ENCODE results near the gene ZNF497. TPM values are rescaled to one million over a fixed set of nuclear protein-coding genes. Genes with fewer than 3 reads are reported as not detected.
A peak's percentile ranks its signal among the peaks of the same experiment; 100 is the strongest.
"Not testable (repeated sequence)": the region's sequence is repeated elsewhere in the genome, so short reads cannot be mapped to it uniquely, and the experiment has no call there.

ZNF497 gene
- total and polyA plus RNA-seq, 9 of the 15 experiments (the other 6 are each of a cell fraction or from before 2014, with no cell fraction given), result 0.06 to 0.98 (median 0.44) TPM; not detected in 1

- FAIRE-seq; H3K27me3 ChIP-seq (ENCODE audit: control insufficient read depth in 2 of 2, insufficient read depth in 2 of 2, low read length in 2 of 2); H3K9ac ChIP-seq (ENCODE audit: insufficient read depth in 1 of 2, low read depth in 2 of 2, low read length in 2 of 2); BruUV-seq (replicated peaks); ATAC-seq; H2AFZ ChIP-seq (ENCODE audit: low read depth, low read length); H3K9me3 ChIP-seq (replicated peaks; ENCODE audit: control insufficient read depth, insufficient read depth, low read depth, low read length); H4K20me1 ChIP-seq (replicated peaks; ENCODE audit: control insufficient read depth, insufficient read depth, low read length); H3K4me1 ChIP-seq (replicated peaks in 1 of 2; ENCODE audit: control insufficient read depth in 2 of 2, insufficient read depth in 2 of 2, low read length in 2 of 2); H3K4me3 ChIP-seq; intact Hi-C loops (cut with micrococcal nuclease); H3K27ac ChIP-seq (ENCODE audit: extremely low read depth, low read depth, low read length); DNase-seq (ENCODE audit: extremely low read depth in 1 of 4, low spot score in 3 of 4); in situ Hi-C loops (cut with MboI); CTCF ChIA-PET (ENCODE audit: low intra/inter-chr PET ratio); H3K9me1 ChIP-seq (ENCODE audit: control insufficient read depth, insufficient read depth, low read length); H3K4me2 ChIP-seq (ENCODE audit: insufficient read depth, low read length): not testable (repeated sequence)
- peaks cover 87% of the 10 kb centered on the region for H3K36me3 ChIP-seq (ENCODE audit: control insufficient read depth, insufficient read depth, low read length)
- TF ChIP-seq CHAMP1 (IDR thresholded peaks at IDR 0.05), result 0 out of 2 replicates have a peak, but pooled peaks have one; percentile 53
- peak in 1 of 2 experiments; percentile 46; a peak in 2 of 4 replicates for TF ChIP-seq RAD21 (CRISPR knock-in tag; conservative IDR thresholded peaks at IDR 0.05 in 1 of 2, IDR thresholded peaks at IDR 0.05 in 1 of 2)
- TF ChIP-seq ZBTB33 (CRISPR knock-in tag; IDR thresholded peaks at IDR 0.05), result peak; percentile 98
- TF ChIP-seq CTCF (IDR thresholded peaks at IDR 0.05 in 2 of 3, conservative IDR thresholded peaks at IDR 0.05 in 1 of 3; ENCODE audit: insufficient read depth in 2 of 3, low read depth in 1 of 3, low read length in 3 of 3), result 0 out of 6 replicates have a peak, but pooled peaks of 1 of the 3 experiments have one; percentile 15
- H3K79me2 ChIP-seq (ENCODE audit: control insufficient read depth, insufficient read depth, low read length), result peaks cover 30% of the 10 kb centered on the region
- POLR2A ChIA-PET, result interaction anchor here (3.0 kb wide), 1 partner anchor 16 kb away, joined by 9 read pairs; the partner anchor contains the start of gene ZSCAN22
- 97% methylated on average over 10 of the region's 13 CpGs for WGBS (ENCODE audit: insufficient coverage, low coverage, missing lambda C conversion rate)
Measured at GRCh38 chr19:58310685-58311084, 51.9 kb downstream of the ZNF497 start.

Measured in K562 (cell line).